ENCODE results near the gene IL1B. TPM values are rescaled to one million over a fixed set of nuclear protein-coding genes. Genes with fewer than 3 reads are reported as not detected.

The IL1B gene
- total RNA-seq, 2 donors from 2014 or later = 0.59 to 2.2 TPM

DNA sequence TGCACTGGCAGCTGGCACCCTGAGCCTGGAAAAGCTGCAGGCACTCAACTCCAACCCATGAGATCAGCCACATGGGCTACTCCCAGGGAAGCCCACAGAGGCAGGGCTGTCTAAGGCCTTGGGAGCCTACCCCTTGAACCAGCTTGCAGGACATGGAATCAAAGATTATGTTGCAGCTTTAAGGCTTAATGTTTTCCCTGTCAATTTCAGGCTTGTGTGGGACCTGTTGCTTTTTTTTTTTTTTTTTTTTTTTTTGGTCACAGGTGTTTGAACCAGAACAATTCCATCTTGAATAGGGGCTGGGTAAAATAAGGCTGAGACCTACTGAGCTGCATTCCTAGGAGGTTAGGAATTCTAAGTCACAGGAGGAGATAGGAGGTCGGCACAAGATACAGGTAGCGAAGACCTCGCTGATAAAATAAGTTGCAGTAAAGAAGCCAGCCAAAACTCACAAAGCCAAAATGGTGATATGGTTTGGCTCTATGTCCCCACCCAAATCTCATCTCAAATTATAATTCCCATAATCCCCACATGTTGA, 44.8 kb downstream of the IL1B start:
- no peak for DNase-seq
- intact Hi-C loops (cut with DNase I) = no loop called here

DNA sequence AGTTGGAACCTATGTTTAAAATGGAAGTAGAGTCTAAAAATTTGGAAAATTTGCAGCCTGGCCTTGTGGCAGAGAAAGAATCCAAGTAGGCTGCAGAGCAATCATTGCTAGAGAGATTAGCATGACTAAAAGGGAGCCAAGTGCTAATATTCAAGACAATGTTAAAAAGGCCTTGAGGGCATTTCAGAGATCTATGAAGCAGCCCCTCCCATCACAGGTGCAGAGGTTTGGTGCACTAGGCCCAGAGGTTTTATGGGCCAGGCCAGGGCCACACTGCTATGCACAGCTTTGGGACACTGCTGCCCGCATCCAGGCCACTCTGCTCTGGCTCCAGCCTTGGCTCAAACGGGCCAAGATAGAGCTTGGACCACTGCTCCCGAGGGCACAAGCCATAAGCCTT, 45.6 kb downstream of the IL1B start:
- DNase-seq (no peak), ATAC-seq (no peak)
- intact Hi-C loops (cut with DNase I) = no loop called here

More for the DNA sequence above, 44.8 kb downstream of the IL1B start:
- no peak for ATAC-seq

DNA sequence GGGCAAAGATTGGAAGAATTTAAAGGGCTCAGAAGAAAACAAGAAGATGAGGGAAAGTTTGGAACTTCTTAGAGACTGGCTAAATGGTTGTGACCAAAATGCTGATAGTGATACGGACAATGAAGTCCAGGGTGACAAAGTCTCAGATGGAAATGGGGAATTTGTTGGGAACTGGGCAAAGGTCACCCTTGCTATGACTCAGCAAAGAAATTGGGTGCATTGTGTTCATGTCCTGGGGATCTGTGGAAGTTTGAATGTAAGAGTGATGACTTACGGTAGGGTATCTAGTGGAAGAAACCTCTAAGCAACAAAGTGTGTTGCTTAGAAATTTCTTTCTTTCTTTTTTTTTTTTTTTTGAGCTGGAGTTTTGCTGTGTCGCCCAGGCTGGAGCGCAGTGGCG, 46.3 kb downstream of the IL1B start:
- ATAC-seq (no peak), DNase-seq (no peak)
- intact Hi-C loops (cut with DNase I) = no loop called here

DNA sequence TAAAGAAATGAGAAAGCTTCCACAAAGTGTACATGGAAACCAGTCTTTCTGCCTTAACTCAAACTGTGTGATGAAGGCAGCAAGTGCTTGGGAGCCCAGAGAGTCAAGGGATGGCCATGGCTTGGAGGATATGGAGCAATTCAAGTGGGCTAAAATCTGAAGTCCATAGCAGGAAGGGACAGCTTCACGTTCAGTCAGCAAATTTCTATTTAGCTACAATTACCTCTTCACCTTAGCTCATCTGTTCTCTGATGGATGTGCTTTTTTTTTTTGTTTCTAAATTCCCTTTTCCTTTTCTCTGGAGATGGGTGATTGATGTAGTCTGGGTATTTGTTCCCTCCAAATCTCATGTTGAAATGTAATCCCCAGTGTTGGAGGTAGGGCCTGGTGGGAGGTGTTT, 47.4 kb downstream of the IL1B start:
- ATAC-seq = no peak
- intact Hi-C loops (cut with DNase I) = no loop called here
- DNase-seq = no peak

GRCh38 chr2:112788653-112789052, 47.9 kb downstream of the IL1B start:
- DNase-seq (no peak), ATAC-seq (no peak)
- intact Hi-C loops (cut with DNase I) = no loop called here

DNA sequence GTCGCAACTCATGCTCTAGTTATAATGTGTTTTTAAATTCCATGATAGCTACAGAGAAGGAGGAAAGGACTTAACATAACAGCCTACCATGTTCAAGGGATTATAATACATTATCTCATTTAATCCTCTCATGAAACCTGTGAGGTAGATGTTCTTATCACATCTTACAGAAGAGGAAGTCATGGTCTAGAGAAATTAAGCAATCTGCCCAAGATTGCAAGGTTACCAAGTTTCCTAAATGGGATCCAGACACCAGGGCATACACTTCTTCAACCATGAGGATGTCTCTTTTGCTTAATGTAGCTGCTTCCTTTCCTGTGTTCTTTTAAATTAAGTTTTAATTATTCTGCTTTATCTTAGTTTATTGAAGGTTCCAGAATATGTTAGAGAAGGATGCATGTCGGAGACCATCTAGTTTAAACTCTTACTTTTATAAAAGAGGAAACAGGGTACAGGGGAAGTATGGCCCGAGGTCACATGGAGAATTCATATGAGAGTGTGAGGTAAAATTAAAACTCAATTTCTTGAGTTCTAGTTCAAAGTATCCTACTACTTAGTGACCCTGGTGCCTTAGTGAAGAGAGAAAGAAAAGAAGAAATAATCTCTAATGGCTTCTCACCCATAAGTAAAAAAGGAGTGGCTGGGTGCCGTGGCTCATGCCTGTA, 48.7 kb downstream of the IL1B start:
- no peak for ATAC-seq
- DNase-seq = no peak
- intact Hi-C loops (cut with DNase I) = no loop called here

DNA sequence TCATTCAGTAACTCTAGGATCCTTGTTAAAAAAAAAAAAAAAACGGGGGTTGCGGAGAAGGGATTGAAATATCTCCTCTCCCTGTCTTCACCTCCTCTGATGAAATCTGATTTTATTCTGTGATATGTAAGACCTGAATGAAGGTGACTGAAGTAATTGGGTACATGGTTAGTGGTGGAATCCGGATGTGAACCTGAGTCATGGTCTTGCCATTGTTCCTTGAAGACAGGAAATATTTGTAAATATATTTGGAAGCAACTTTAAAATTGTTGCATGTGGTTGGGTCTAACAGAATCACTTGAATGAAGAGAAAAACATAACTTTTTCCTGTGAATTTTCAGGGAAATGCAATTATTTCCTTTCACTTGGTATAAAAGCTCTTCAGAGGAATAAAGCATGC, 49.3 kb downstream of the IL1B start:
- ATAC-seq = no peak
- intact Hi-C loops (cut with DNase I) = no loop called here
- no peak for DNase-seq

DNA sequence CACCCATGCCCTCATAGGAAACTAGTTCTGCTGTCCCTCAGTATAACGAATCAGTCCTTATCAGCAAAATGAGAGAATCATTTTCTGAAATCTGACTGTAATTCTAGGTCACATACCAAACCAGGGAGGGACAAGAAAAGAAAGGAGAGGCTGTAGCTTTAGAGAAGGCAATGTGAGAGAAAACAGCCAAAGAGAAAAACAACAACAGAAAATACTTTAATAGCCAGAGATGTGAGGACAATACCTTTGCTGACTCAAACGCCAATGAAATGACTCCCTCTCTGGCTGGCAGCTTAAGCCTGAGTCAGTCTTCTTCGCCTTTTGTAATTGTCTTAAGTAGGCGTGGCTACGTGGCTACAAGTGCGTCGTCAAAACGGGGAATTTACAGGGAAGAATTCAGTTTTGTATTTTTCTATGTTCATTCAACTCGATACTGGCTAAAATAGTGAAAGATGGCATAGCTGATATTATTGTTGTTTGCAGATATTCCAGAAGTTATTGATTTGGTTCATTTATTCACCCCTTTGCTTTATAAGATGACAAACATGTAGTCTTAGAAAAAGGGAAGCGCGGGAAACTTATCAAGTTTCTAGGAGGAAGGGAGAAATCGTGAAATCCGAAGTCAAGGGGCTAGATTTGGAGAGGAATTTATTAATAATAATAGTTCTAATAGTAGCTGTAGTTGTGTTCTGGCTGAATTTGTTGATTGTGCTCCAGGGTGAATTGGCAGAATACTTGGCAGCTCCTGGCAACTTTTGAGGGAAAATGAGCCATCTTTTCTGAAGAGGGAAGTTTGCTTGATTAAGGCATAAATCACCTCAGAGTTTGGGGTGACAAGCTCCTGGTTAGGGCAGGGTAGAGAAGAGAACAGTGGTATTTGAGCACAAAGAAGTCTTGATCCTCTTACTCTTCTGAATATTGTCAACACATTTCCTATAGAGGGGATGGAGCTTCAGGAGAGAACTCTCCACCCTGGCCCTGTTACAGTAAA, 52.1 kb downstream of the IL1B start, which contains the start of gene IL1A:
TSS of gene IL1A (minus strand) at position 295 of the 991 bp plus-strand sequence. CDS start 723 bp downstream, outside the sequence.
- ATAC-seq (peak in 1 of 2 donors; percentile 81), DNase-seq (no peak)
- intact Hi-C loops (cut with DNase I) = no loop called here

DNA sequence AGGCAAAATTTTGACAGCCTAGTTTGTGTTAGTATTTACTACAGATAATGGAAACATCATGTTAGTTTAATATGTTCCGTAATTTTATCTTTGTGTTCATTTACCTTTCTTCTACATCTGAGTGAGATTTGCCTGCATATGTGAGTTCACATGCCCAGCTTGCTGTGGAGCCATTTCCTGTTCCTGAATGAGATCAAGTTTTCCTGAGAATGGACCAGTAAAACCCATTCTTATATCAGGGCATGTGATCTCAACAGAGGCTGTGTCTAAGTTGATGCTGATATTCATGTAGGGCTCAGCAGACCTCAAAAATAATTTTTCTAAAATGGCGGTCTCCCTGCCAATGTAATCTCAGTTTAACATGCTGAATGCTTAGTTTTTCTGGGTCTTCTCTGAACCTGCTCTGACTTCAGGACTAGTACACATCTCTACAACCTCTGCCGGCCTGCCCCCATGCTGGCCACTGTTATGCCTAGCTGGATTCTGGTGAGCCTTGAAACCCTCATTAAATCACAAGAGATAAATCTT, 53.3 kb downstream of the IL1B start:
- intact Hi-C loops (cut with DNase I) = no loop called here
- DNase-seq = no peak
- ATAC-seq = no peak

GRCh38 chr2:112782234-112782799, 54.3 kb downstream of the IL1B start:
- no peak for DNase-seq
- ATAC-seq = no peak
- intact Hi-C loops (cut with DNase I) = no loop called here

Other genes with a start within 250 kb of the IL1B start
- 10 to 100 TPM; 15.1 to 38.1 TPM for gene SLC20A1, start 190.8 kb downstream of the IL1B start, total RNA-seq
- not detected for gene NT5DC4, start 115.8 kb downstream of the IL1B start, total RNA-seq
- under 1 TPM; 0.05 to 0.68 TPM for gene CKAP2L, start 72.2 kb downstream of the IL1B start, total RNA-seq
- gene IL1A, start 52.3 kb downstream of the IL1B start, total RNA-seq = not detected
- gene IL37, start 74.4 kb upstream of the IL1B start, total RNA-seq = not detected
- not detected for gene IL36G, start 141.2 kb upstream of the IL1B start, total RNA-seq
- gene IL36A, start 168.7 kb upstream of the IL1B start, total RNA-seq = not detected
- gene IL36B, start 216.1 kb upstream of the IL1B start, total RNA-seq = not detected
- not detected for gene IL36RN, start 222.4 kb upstream of the IL1B start, total RNA-seq
- gene IL1F10, start 231.2 kb upstream of the IL1B start, total RNA-seq = not detected